ENCODE data around the gene RAB37. TPM values are rescaled to one million over a fixed set of nuclear protein-coding genes. Genes with fewer than 3 reads are reported as not detected.

Gene RAB37
- total and polyA plus RNA-seq, 2 of the 13 experiments (the other 11 are each of a cell fraction or from before 2014, with no cell fraction given) = 0.91 to 3.7 TPM

GRCh38 chr17:74759243-74759801 is 22.3 kb downstream of the RAB37 start (continued):
- TF ChIP-seq MED8 (CRISPR knock-in tag; IDR thresholded peaks at IDR 0.05; ENCODE audit: insufficient replicate concordance) (peak; percentile 37), ZNF724P (CRISPR knock-in tag; IDR thresholded peaks at IDR 0.05; ENCODE audit: borderline replicate concordance) (no peak), ZC3H4 (CRISPR knock-in tag; IDR thresholded peaks at IDR 0.05; ENCODE audit: borderline replicate concordance) (no peak), FOXO4 (CRISPR knock-in tag; conservative IDR thresholded peaks at IDR 0.05) (0 out of 2 replicates have a peak, but pooled peaks have one; percentile 51), ZNF773 (CRISPR knock-in tag; IDR thresholded peaks at IDR 0.05; ENCODE audit: borderline replicate concordance) (no peak), MLXIP (CRISPR knock-in tag; IDR thresholded peaks at IDR 0.05; ENCODE audit: borderline replicate concordance) (no peak), RAD21 (CRISPR knock-in tag; IDR thresholded peaks at IDR 0.05) (peak; percentile 59), ZBTB1 (CRISPR knock-in tag; IDR thresholded peaks at IDR 0.05; ENCODE audit: borderline replicate concordance) (no peak), ATF5 (CRISPR knock-in tag; IDR thresholded peaks at IDR 0.05; ENCODE audit: low read depth) (no peak), SNAPC4 (CRISPR knock-in tag; IDR thresholded peaks at IDR 0.05) (no peak), U2AF1 (optimal IDR thresholded peaks at IDR 0.05; ENCODE audit: low read depth, low read length) (no peak), ZNF143 (CRISPR knock-in tag; IDR thresholded peaks at IDR 0.05) (no peak), SALL1 (CRISPR knock-in tag; IDR thresholded peaks at IDR 0.05) (peak; percentile 12; the same call in 1 of the 2 replicates), ZNF138 (CRISPR knock-in tag; IDR thresholded peaks at IDR 0.05; ENCODE audit: low read depth) (no peak), GTF2F1 (IDR thresholded peaks at IDR 0.05; ENCODE audit: low read length) (no peak), ZNF576 (CRISPR knock-in tag; IDR thresholded peaks at IDR 0.05) (no peak), ZNF570 (CRISPR knock-in tag; IDR thresholded peaks at IDR 0.05; ENCODE audit: borderline replicate concordance) (no peak), ZSCAN29 (CRISPR knock-in tag; conservative IDR thresholded peaks at IDR 0.05) (no peak), SMARCC2 (IDR thresholded peaks at IDR 0.05) (no peak), ZFP82 (CRISPR knock-in tag; IDR thresholded peaks at IDR 0.05; ENCODE audit: borderline replicate concordance) (no peak)

Data from HepG2 (cell line).